K562 (cell line): ENCODE results near the gene TARM1. TPM values are rescaled to one million over a fixed set of nuclear protein-coding genes. Genes with fewer than 3 reads are reported as not detected.

Experiments
- ELF2 ChIP-seq: fragments of 250-450 bp; sonication (Bioruptor Pico); IDR thresholded peaks from 2 replicates; pipeline ENCODE4 v1.5.0; 2021; ENCODE audit warnings: mild to moderate bottlenecking
- JUN ChIP-seq, 2 experiments: sonication (generic) in 1 of 2; formaldehyde crosslinking in 1 of 2; IDR thresholded peaks; 2 replicates each; pipeline versions ENCODE4 v1.6.1 to v1.8.0; 2012 to 2022; ENCODE audit warnings: borderline replicate concordance in 2 of 2, mild to moderate bottlenecking in 2 of 2, improper control_type of control experiment in 1 of 2, low read depth in 1 of 2, low read length in 1 of 2, missing genetic modification reagents in 1 of 2
- NFIC ChIP-seq: fragments of 450-650 bp; IDR thresholded peaks from 2 replicates; pipeline ENCODE4 v1.6.1; 2017; ENCODE audit warnings: mild to moderate bottlenecking, inconsistent platforms
- NFYB ChIP-seq: IDR thresholded peaks from 2 replicates; pipeline ENCODE4 v1.6.1; 2011; ENCODE audit warnings: mild to moderate bottlenecking, moderate library complexity; ENCODE audit not compliant: insufficient read length; ENCODE audit errors: extremely low read depth
- PCBP2 ChIP-seq: fragments of 200-400 bp; formaldehyde crosslinking; IDR thresholded peaks from 2 replicates; pipeline ENCODE4 v1.6.1; 2018; ENCODE audit warnings: low read length, low read depth, mild to moderate bottlenecking, moderate library complexity; ENCODE audit not compliant: poor library complexity, severe bottlenecking
- POLR2AphosphoS5 ChIP-seq: IDR thresholded peaks from 2 replicates; pipeline ENCODE4 v1.6.1; 2011; ENCODE audit warnings: mild to moderate bottlenecking, low read depth, low read length, moderate library complexity; ENCODE audit not compliant: control insufficient read depth, insufficient read depth
- RFX7 ChIP-seq: fragments of 250-450 bp; sonication (Bioruptor Pico); IDR thresholded peaks from 2 replicates; pipeline ENCODE4 v1.5.1; 2021; ENCODE audit warnings: mild to moderate bottlenecking
- RNF2 ChIP-seq: sonication (generic); IDR thresholded peaks from 2 replicates; pipeline ENCODE4 v1.6.1; 2016
- SMC3 ChIP-seq: conservative IDR thresholded peaks from 2 replicates; pipeline ENCODE4 v1.6.1; 2011; ENCODE audit warnings: low read depth, low read length, improper control_type of control experiment; ENCODE audit not compliant: insufficient read depth
- SREBF2 ChIP-seq: sonication (generic); formaldehyde crosslinking; IDR thresholded peaks from 2 replicates; pipeline ENCODE4 v1.4.0; 2020; ENCODE audit warnings: mild to moderate bottlenecking, missing genetic modification reagents
- TAF1 ChIP-seq: IDR thresholded peaks from 2 replicates; pipeline ENCODE4 v1.6.1; 2011; ENCODE audit warnings: mild to moderate bottlenecking, low read length, moderate library complexity; ENCODE audit not compliant: insufficient read depth, control insufficient read depth, severe bottlenecking; ENCODE audit errors: extremely low read depth
- ZNF133 ChIP-seq: fragments of 250-450 bp; sonication (Bioruptor Pico); IDR thresholded peaks from 2 replicates; pipeline ENCODE4 v1.4.0; 2020; ENCODE audit warnings: mild to moderate bottlenecking
- ZNF253 ChIP-seq: fragments of 250-450 bp; sonication (Bioruptor Pico); conservative IDR thresholded peaks from 2 replicates; pipeline ENCODE4 v1.6.1; 2021; ENCODE audit warnings: mild to moderate bottlenecking
- ZNF311 ChIP-seq: fragments of 250-450 bp; sonication (Bioruptor Pico); IDR thresholded peaks from 2 replicates; pipeline ENCODE4 v1.4.0; 2020; ENCODE audit warnings: mild to moderate bottlenecking, moderate library complexity
- ZNF41 ChIP-seq: fragments of 250-450 bp; sonication (Bioruptor Pico); conservative IDR thresholded peaks from 2 replicates; pipeline ENCODE4 v1.4.0; 2020; ENCODE audit warnings: mild to moderate bottlenecking
- polyA plus RNA-seq, 8 experiments: library from polyadenylated mRNA; depleted of rRNA in 4 of 8; stranded (reverse) in 5 of 8; unstranded in 3 of 8; fragments of >200 nt; fragmentation: Nextera tagmentation in 2 of 8; fragmentation: Illumina TruSeq in 1 of 8; extraction: Ambion mirVana in 2 of 8; extraction: Trizol in 1 of 8; gene quantifications; 2 replicates each; pipeline versions ENCODE4 v1.2.1 to v1.2.3, GENCODE V29; 2011 to 2014; ENCODE audit warnings: inconsistent platforms in 1 of 8, missing spikeins in 1 of 8
- total RNA-seq, 7 experiments: library from RNA; depleted of rRNA in 6 of 7; stranded (reverse); fragments of >200 nt in 6 of 7; fragmentation: Illumina TruSeq in 2 of 7; extraction: Trizol in 2 of 7; gene quantifications; 2 replicates each; pipeline versions ENCODE4 v1.2.1 to v1.2.3, GENCODE V29; 2011 to 2021; ENCODE audit warnings: low replicate concordance in 1 of 7
- TF ChIP-seq, protein P1 (sequence below): IDR thresholded peaks from 3 replicates; pipeline ENCODE4 v1.6.1; 2011; ENCODE audit warnings: borderline replicate concordance, mild to moderate bottlenecking; ENCODE audit not compliant: insufficient read length, insufficient read depth
- TF ChIP-seq, protein P2 (sequence below), 2 experiments: fragments of 450-650 bp in 1 of 2; sonication (generic) in 1 of 2; formaldehyde crosslinking in 1 of 2; IDR thresholded peaks; 2 replicates each; pipeline versions ENCODE4 v1.7.1 to v1.9.0; 2016 to 2022; ENCODE audit warnings: inconsistent platforms in 1 of 2, mild to moderate bottlenecking in 1 of 2, missing genetic modification reagents in 1 of 2

Gene TARM1
- total and polyA plus RNA-seq, 9 of the 15 experiments (the other 6 are each of a cell fraction or from before 2014, with no cell fraction given), result not detected

DNA sequence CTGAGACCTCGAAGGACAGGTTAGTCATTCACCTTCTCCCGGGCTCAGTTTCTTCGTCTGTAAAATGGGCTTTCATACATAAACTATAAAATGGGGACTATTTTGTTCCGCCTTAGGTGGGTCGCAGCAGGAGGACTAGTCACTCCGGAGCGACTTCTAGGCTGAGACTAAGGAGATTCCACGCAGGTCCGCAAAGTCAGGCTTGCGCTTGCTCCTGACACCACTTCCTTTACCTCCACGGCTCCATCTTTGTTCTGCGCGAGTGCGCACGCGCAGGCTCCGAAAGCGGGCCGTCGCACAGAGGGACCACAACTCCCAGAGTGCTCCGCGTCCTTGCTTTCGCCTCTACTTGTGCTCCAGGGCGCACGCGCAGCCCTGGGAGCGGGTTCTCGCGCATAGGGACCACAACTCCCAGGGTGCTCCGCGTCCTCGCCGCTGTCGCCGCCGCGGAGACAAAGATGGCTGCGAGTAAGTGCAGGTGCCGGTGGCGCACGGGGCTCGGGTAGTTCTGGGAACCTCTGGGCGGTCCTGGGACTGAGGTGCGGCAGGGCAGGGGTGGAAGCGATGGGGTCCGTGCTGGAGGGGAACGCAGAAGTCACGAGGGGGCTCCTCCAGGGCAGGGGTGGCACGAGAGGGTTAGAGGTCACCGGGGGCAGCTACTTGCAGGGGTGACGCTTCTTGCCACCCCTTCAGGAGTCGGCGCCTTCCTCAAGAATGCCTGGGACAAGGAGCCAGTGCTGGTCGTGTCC lies 21.4 kb upstream of the TARM1 start, which contains the start of gene NDUFA3 (continued):
- TF ChIP-seq SMC3 (0 out of 2 replicates have a peak, but pooled peaks have one; percentile 13), JUN (IDR thresholded peaks at IDR 0.05; ENCODE audit: borderline replicate concordance, low read depth, low read length) (peak; percentile 64), JUN (CRISPR knock-in tag; IDR thresholded peaks at IDR 0.05; ENCODE audit: borderline replicate concordance) (no peak), ZNF41 (no peak), PCBP2 (no peak), TAF1 (peak; percentile 87), POLR2AphosphoS5 (peak; percentile 81), ZNF253 (CRISPR knock-in tag) (no peak), SREBF2 (CRISPR knock-in tag) (no peak), NFIC (0 out of 2 replicates have a peak, but pooled peaks have one; percentile 7), RFX7 (CRISPR knock-in tag) (no peak), ZNF133 (CRISPR knock-in tag) (no peak), ZNF311 (CRISPR knock-in tag) (no peak), ELF2 (CRISPR knock-in tag) (no peak; the same call in 1 of the 2 replicates), RNF2 (no peak), NFYB (no peak)
- TF ChIP-seq, protein P1, sequence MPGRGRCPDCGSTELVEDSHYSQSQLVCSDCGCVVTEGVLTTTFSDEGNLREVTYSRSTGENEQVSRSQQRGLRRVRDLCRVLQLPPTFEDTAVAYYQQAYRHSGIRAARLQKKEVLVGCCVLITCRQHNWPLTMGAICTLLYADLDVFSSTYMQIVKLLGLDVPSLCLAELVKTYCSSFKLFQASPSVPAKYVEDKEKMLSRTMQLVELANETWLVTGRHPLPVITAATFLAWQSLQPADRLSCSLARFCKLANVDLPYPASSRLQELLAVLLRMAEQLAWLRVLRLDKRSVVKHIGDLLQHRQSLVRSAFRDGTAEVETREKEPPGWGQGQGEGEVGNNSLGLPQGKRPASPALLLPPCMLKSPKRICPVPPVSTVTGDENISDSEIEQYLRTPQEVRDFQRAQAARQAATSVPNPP, result no peak
- TF ChIP-seq, protein P2, sequence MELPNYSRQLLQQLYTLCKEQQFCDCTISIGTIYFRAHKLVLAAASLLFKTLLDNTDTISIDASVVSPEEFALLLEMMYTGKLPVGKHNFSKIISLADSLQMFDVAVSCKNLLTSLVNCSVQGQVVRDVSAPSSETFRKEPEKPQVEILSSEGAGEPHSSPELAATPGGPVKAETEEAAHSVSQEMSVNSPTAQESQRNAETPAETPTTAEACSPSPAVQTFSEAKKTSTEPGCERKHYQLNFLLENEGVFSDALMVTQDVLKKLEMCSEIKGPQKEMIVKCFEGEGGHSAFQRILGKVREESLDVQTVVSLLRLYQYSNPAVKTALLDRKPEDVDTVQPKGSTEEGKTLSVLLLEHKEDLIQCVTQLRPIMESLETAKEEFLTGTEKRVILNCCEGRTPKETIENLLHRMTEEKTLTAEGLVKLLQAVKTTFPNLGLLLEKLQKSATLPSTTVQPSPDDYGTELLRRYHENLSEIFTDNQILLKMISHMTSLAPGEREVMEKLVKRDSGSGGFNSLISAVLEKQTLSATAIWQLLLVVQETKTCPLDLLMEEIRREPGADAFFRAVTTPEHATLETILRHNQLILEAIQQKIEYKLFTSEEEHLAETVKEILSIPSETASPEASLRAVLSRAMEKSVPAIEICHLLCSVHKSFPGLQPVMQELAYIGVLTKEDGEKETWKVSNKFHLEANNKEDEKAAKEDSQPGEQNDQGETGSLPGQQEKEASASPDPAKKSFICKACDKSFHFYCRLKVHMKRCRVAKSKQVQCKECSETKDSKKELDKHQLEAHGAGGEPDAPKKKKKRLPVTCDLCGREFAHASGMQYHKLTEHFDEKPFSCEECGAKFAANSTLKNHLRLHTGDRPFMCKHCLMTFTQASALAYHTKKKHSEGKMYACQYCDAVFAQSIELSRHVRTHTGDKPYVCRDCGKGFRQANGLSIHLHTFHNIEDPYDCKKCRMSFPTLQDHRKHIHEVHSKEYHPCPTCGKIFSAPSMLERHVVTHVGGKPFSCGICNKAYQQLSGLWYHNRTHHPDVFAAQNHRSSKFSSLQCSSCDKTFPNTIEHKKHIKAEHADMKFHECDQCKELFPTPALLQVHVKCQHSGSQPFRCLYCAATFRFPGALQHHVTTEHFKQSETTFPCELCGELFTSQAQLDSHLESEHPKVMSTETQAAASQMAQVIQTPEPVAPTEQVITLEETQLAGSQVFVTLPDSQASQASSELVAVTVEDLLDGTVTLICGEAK (IDR thresholded peaks at IDR 0.05), result peak; percentile 77
- TF ChIP-seq, protein P2 (CRISPR knock-in tag; IDR thresholded peaks at IDR 0.05), result no peak; the same call in 1 of the 2 replicates
